GM23338 (cell line): Measurements from ENCODE around the gene TIMM10. TPM values are rescaled to one million over a fixed set of nuclear protein-coding genes. Genes with fewer than 3 reads are reported as not detected.
A peak's percentile ranks its signal among the peaks of the same experiment; 100 is the strongest.

Experiments used
- ATAC-seq: fragments of 200-7000 bp; cut with Tn5 transposase; 3 replicates; pipeline ENCODE4 v1.9.1; 2020
- DNase-seq: peaks from one replicate; pipeline ENCODE4 v3.0.0-alpha.2; 2015; ENCODE audit warnings: low spot score
- H2AFZ ChIP-seq: fragments of 200-600 bp; sonication (generic); 2 replicates; pipeline ENCODE4 v1.8.0; 2016; ENCODE audit warnings: antibody characterized with exemption, mild to moderate bottlenecking, moderate library complexity
- H3F3A ChIP-seq: fragments of 200-600 bp; sonication (generic); replicated peaks from 2 replicates; pipeline ENCODE4 v1.8.0; 2017; ENCODE audit warnings: antibody characterized with exemption, mixed run types, low read depth
- H3K27ac ChIP-seq: fragments of 200-600 bp; sonication (generic); 2 replicates; pipeline ENCODE4 v1.6.1; 2016; ENCODE audit warnings: low read depth
- H3K27me3 ChIP-seq: fragments of 200-600 bp; sonication (generic); 2 replicates; pipeline ENCODE4 v1.8.0; 2016; ENCODE audit warnings: mild to moderate bottlenecking, mixed run types, moderate library complexity; ENCODE audit not compliant: insufficient read depth
- H3K36me3 ChIP-seq: fragments of 200-600 bp; sonication (generic); 2 replicates; pipeline ENCODE4 v1.8.0; 2016; ENCODE audit warnings: mild to moderate bottlenecking; ENCODE audit not compliant: insufficient read depth
- H3K4me1 ChIP-seq: fragments of 200-600 bp; sonication (generic); 2 replicates; pipeline ENCODE4 v1.8.0; 2016; ENCODE audit warnings: mild to moderate bottlenecking, moderate library complexity; ENCODE audit not compliant: insufficient read depth
- H3K4me2 ChIP-seq: fragments of 200-600 bp; sonication (generic); 2 replicates; pipeline ENCODE4 v1.7.1; 2017; ENCODE audit warnings: mixed run types
- H3K4me3 ChIP-seq: fragments of 200-600 bp; sonication (generic); 2 replicates; pipeline ENCODE4 v1.6.1; 2016; ENCODE audit warnings: mixed run types
- H3K79me2 ChIP-seq: fragments of 200-600 bp; sonication (generic); replicated peaks from 2 replicates; pipeline ENCODE4 v1.8.0; 2017; ENCODE audit warnings: mild to moderate bottlenecking; ENCODE audit not compliant: insufficient read depth
- H3K9me2 ChIP-seq: fragments of 200-600 bp; sonication (generic); 2 replicates; pipeline ENCODE4 v1.8.0; 2017; ENCODE audit not compliant: insufficient read depth
- H4K20me1 ChIP-seq: fragments of 200-600 bp; sonication (generic); replicated peaks from 2 replicates; pipeline ENCODE4 v1.8.0; 2017; ENCODE audit warnings: mild to moderate bottlenecking; ENCODE audit not compliant: insufficient read depth
- H3K27ac Mint-ChIP-seq: 2 replicates; pipeline ENCODE4 v1.8.0; 2020; ENCODE audit warnings: inconsistent platforms, mild to moderate bottlenecking, moderate library complexity, mixed read lengths
- H3K27me3 Mint-ChIP-seq: 3 replicates; pipeline ENCODE4 v1.8.0; 2022; ENCODE audit warnings: low read depth, mild to moderate bottlenecking, moderate library complexity, mixed read lengths, inconsistent platforms; ENCODE audit not compliant: insufficient read depth, poor library complexity
- H3K36me3 Mint-ChIP-seq: 3 replicates; pipeline ENCODE4 v1.8.0; 2021; ENCODE audit warnings: low read depth, mild to moderate bottlenecking, inconsistent platforms, moderate library complexity, mixed read lengths
- H3K4me1 Mint-ChIP-seq: 3 replicates; pipeline ENCODE4 v1.8.0; 2020; ENCODE audit warnings: mild to moderate bottlenecking, inconsistent platforms, mixed read lengths
- H3K4me3 Mint-ChIP-seq: 3 replicates; pipeline ENCODE4 v1.8.0; 2021; ENCODE audit warnings: moderate library complexity, mild to moderate bottlenecking, inconsistent platforms, mixed read lengths
- H3K9me3 Mint-ChIP-seq: 3 replicates; pipeline ENCODE4 v1.8.0; 2020; ENCODE audit warnings: moderate library complexity, mild to moderate bottlenecking, inconsistent platforms, mixed read lengths
- CREB1 ChIP-seq: fragments of 250-450 bp; sonication (Bioruptor Pico); IDR thresholded peaks from 2 replicates; pipeline ENCODE4 v1.5.0; 2020; ENCODE audit warnings: low read depth, mild to moderate bottlenecking, moderate library complexity
- CTCF ChIP-seq, 2 experiments: fragments of 200-600 bp in 1 of 2; sonication (generic) in 1 of 2; conservative IDR thresholded peaks; 2 replicates each; pipeline versions ENCODE4 v1.5.1 to v1.6.1; 2016 to 2017; ENCODE audit warnings: antibody characterized with exemption in 2 of 2, low read depth in 2 of 2, mild to moderate bottlenecking in 2 of 2, moderate library complexity in 1 of 2
- EZH2 ChIP-seq: fragments of 200-600 bp; sonication (generic); IDR thresholded peaks from one replicate; pipeline ENCODE4 v1.8.0; 2017; ENCODE audit warnings: antibody characterized with exemption, mild to moderate bottlenecking, low read depth; ENCODE audit not compliant: unreplicated experiment
- POLR2AphosphoS5 ChIP-seq: IDR thresholded peaks from 2 replicates; pipeline ENCODE4 v1.6.1; 2016; ENCODE audit warnings: antibody characterized with exemption, low read depth
- REST ChIP-seq: IDR thresholded peaks from one replicate; pipeline ENCODE4 v1.6.1; 2018; ENCODE audit warnings: antibody characterized with exemption; ENCODE audit not compliant: unreplicated experiment
- ZNF331 ChIP-seq: fragments of 250-450 bp; sonication (Bioruptor Pico); IDR thresholded peaks from 2 replicates; pipeline ENCODE4 v1.5.0; 2020; ENCODE audit warnings: low read depth, mild to moderate bottlenecking, moderate library complexity
- polyA plus RNA-seq: library from polyadenylated mRNA; unstranded; fragments of >200 nt; fragmentation: Nextera tagmentation; extraction: Ambion mirVana; gene quantifications from 2 replicates; pipeline ENCODE4 v1.2.1, GENCODE V29; 2016
- total RNA-seq: library from RNA; depleted of rRNA; stranded (reverse); fragments of >200 nt; shearing (Covaris generic); gene quantifications from 2 replicates; pipeline ENCODE4 v1.2.3, GENCODE V29; 2014
- TF ChIP-seq, protein P1 (sequence below): fragments of 250-450 bp; sonication (Bioruptor Pico); IDR thresholded peaks from 2 replicates; pipeline ENCODE4 v1.5.0; 2020; ENCODE audit warnings: mild to moderate bottlenecking, moderate library complexity

Gene TIMM10
- total and polyA plus RNA-seq, 2 experiments from 2014 or later, result 59.1 to 194 TPM

GRCh38 chr11:57566005-57566904, 35.7 kb upstream of the TIMM10 start (continued):
- TF ChIP-seq REST (no peak), ZNF331 (CRISPR knock-in tag) (no peak)
- TF ChIP-seq, protein P1, sequence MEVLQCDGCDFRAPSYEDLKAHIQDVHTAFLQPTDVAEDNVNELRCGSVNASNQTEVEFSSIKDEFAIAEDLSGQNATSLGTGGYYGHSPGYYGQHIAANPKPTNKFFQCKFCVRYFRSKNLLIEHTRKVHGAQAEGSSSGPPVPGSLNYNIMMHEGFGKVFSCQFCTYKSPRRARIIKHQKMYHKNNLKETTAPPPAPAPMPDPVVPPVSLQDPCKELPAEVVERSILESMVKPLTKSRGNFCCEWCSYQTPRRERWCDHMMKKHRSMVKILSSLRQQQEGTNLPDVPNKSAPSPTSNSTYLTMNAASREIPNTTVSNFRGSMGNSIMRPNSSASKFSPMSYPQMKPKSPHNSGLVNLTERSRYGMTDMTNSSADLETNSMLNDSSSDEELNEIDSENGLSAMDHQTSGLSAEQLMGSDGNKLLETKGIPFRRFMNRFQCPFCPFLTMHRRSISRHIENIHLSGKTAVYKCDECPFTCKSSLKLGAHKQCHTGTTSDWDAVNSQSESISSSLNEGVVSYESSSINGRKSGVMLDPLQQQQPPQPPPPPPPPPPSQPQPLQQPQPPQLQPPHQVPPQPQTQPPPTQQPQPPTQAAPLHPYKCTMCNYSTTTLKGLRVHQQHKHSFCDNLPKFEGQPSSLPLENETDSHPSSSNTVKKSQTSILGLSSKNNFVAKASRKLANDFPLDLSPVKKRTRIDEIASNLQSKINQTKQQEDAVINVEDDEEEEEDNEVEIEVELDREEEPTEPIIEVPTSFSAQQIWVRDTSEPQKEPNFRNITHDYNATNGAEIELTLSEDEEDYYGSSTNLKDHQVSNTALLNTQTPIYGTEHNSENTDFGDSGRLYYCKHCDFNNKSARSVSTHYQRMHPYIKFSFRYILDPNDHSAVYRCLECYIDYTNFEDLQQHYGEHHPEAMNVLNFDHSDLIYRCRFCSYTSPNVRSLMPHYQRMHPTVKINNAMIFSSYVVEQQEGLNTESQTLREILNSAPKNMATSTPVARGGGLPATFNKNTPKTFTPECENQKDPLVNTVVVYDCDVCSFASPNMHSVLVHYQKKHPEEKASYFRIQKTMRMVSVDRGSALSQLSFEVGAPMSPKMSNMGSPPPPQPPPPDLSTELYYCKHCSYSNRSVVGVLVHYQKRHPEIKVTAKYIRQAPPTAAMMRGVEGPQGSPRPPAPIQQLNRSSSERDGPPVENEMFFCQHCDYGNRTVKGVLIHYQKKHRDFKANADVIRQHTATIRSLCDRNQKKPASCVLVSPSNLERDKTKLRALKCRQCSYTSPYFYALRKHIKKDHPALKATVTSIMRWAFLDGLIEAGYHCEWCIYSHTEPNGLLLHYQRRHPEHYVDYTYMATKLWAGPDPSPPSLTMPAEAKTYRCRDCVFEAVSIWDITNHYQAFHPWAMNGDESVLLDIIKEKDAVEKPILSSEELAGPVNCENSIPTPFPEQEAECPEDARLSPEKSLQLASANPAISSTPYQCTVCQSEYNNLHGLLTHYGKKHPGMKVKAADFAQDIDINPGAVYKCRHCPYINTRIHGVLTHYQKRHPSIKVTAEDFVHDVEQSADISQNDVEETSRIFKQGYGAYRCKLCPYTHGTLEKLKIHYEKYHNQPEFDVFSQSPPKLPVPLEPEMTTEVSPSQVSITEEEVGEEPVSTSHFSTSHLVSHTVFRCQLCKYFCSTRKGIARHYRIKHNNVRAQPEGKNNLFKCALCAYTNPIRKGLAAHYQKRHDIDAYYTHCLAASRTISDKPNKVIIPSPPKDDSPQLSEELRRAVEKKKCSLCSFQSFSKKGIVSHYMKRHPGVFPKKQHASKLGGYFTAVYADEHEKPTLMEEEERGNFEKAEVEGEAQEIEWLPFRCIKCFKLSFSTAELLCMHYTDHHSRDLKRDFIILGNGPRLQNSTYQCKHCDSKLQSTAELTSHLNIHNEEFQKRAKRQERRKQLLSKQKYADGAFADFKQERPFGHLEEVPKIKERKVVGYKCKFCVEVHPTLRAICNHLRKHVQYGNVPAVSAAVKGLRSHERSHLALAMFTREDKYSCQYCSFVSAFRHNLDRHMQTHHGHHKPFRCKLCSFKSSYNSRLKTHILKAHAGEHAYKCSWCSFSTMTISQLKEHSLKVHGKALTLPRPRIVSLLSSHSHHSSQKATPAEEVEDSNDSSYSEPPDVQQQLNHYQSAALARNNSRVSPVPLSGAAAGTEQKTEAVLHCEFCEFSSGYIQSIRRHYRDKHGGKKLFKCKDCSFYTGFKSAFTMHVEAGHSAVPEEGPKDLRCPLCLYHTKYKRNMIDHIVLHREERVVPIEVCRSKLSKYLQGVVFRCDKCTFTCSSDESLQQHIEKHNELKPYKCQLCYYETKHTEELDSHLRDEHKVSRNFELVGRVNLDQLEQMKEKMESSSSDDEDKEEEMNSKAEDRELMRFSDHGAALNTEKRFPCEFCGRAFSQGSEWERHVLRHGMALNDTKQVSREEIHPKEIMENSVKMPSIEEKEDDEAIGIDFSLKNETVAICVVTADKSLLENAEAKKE (CRISPR knock-in tag), result no peak

DNA sequence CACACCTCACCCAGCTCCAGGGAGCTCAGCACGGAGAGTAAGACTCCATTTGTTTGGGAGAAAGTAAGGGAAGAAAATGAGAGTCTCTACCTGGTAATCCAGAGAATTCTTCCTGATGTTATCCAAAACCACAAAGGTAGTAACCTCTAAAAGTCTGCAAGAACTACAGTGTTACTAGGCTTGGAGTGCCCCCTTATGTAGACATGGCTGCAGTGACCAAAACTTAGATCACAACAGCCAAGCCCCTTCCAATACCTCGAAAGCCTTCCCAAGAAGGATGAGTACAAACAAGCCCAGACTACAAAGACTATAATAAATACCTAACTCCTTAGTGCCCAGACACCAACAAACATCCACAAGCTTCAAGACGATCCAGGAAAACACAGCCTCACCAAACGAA, 32.0 kb upstream of the TIMM10 start:
- Histone ChIP-seq H3K9me2 (no peaks in the 10 kb centered on the region), H3K36me3 (no peaks in the 10 kb centered on the region; the same call in 1 of the 2 replicates), H3K4me1 (peaks cover 13% of the 10 kb centered on the region), H3K4me2 (no peak overlapping the region), H2AFZ (no peak overlapping the region), H3K79me2 (peaks cover 26% of the 10 kb centered on the region), H3K4me3 (no peak overlapping the region), H4K20me1 (no peaks in the 10 kb centered on the region), H3K27ac (no peak overlapping the region), H3K27me3 (no peaks in the 10 kb centered on the region), H3F3A (peaks cover 4% of the 10 kb centered on the region)
- H3K36me3 Mint-ChIP-seq, result peaks cover 13% of the 10 kb centered on the region
- peak overlapping the region; percentile 34; the same call in 1 of the 2 replicates for H3K27ac Mint-ChIP-seq
- no peaks in the 10 kb centered on the region for H3K27me3 Mint-ChIP-seq
- H3K4me3 Mint-ChIP-seq, result no peak overlapping the region
- peaks cover 30% of the 10 kb centered on the region for H3K4me1 Mint-ChIP-seq
- ATAC-seq (peak; percentile 63), DNase-seq (peak; percentile 63)
- no peaks in the 10 kb centered on the region for H3K9me3 Mint-ChIP-seq
- TF ChIP-seq POLR2AphosphoS5, result no peak
- TF ChIP-seq CREB1 (CRISPR knock-in tag), result no peak
- TF ChIP-seq EZH2, result no peak
- peak; percentile 48 to 78 for TF ChIP-seq CTCF (conservative IDR thresholded peaks at IDR 0.05; ENCODE audit: low read depth in 2 of 2)
